OCI-LY1 (cell line): ENCODE results near the gene COL15A1.

Experiments
- H2AFZ ChIP-seq: fragments of 200-600 bp; sonication (generic), shearing (Covaris generic); 2 replicates; pipeline ENCODE4 v1.6.0; 2014; ENCODE audit warnings: antibody characterized with exemption, mild to moderate bottlenecking, low read length
- H3F3A ChIP-seq: fragments of 200-600 bp; sonication (generic), shearing (Covaris generic); 2 replicates; pipeline ENCODE4 v1.6.0; 2014; ENCODE audit warnings: mild to moderate bottlenecking, antibody characterized with exemption, low read length, moderate library complexity; ENCODE audit not compliant: insufficient read depth
- H3K27ac ChIP-seq: fragments of 200-600 bp; sonication (generic); 2 replicates; pipeline ENCODE4 v1.5.1; 2014; ENCODE audit warnings: low read length, mixed run types, mild to moderate bottlenecking, low read depth; ENCODE audit not compliant: poor library complexity, severe bottlenecking
- H3K27me3 ChIP-seq: fragments of 200-600 bp; sonication (generic); 2 replicates; pipeline ENCODE4 v1.6.0; 2014; ENCODE audit warnings: antibody characterized with exemption, mild to moderate bottlenecking, low read length, moderate library complexity; ENCODE audit not compliant: insufficient read depth
- H3K36me3 ChIP-seq: fragments of 200-600 bp; sonication (generic); 2 replicates; pipeline ENCODE4 v1.6.1; 2014; ENCODE audit warnings: mild to moderate bottlenecking, antibody characterized with exemption, low read length, moderate library complexity, mixed read lengths; ENCODE audit not compliant: insufficient read depth
- H3K4me1 ChIP-seq: fragments of 200-600 bp; sonication (generic); 2 replicates; pipeline ENCODE4 v1.5.1; 2014; ENCODE audit warnings: mild to moderate bottlenecking, low read length, moderate library complexity; ENCODE audit not compliant: insufficient read depth, severe bottlenecking
- H3K4me2 ChIP-seq: fragments of 200-600 bp; sonication (generic), shearing (Covaris generic); 2 replicates; pipeline ENCODE4 v1.6.1; 2014; ENCODE audit warnings: low read length
- H3K4me3 ChIP-seq: fragments of 200-600 bp; sonication (generic); 2 replicates; pipeline ENCODE4 v1.5.1; 2014; ENCODE audit warnings: low read length, low read depth, mild to moderate bottlenecking, mixed read lengths; ENCODE audit not compliant: poor library complexity, severe bottlenecking
- H3K79me2 ChIP-seq: fragments of 200-600 bp; shearing (Covaris generic); 2 replicates; pipeline ENCODE4 v1.6.1; 2016; ENCODE audit warnings: mixed run types, low read length, mixed read lengths; ENCODE audit not compliant: insufficient read depth
- H3K9ac ChIP-seq: fragments of 200-600 bp; sonication (generic), shearing (Covaris generic); 2 replicates; pipeline ENCODE4 v1.6.1; 2014; ENCODE audit warnings: mild to moderate bottlenecking, low read length, mixed read lengths
- H3K9me2 ChIP-seq: fragments of 200-600 bp; sonication (generic), shearing (Covaris generic); 2 replicates; pipeline ENCODE4 v1.6.1; 2014; ENCODE audit warnings: low read depth, mild to moderate bottlenecking, low read length, mixed read lengths
- H3K9me3 ChIP-seq: fragments of 200-600 bp; shearing (Covaris generic); 2 replicates; pipeline ENCODE4 v1.6.1; 2014; ENCODE audit warnings: low read length, mixed read lengths
- H4K20me1 ChIP-seq: fragments of 200-600 bp; sonication (generic), shearing (Covaris generic); 2 replicates; pipeline ENCODE4 v1.6.0; 2016; ENCODE audit warnings: mild to moderate bottlenecking, low read length; ENCODE audit not compliant: insufficient read depth
- CTCF ChIP-seq: fragments of 200-600 bp; sonication (generic), shearing (Covaris generic); IDR thresholded peaks from 2 replicates; pipeline ENCODE4 v1.5.1; 2017; ENCODE audit warnings: mild to moderate bottlenecking, antibody characterized with exemption, low read length, moderate library complexity, mixed read lengths
- EZH2 ChIP-seq: fragments of 200-600 bp; sonication (generic), shearing (Covaris generic); IDR thresholded peaks from 2 replicates; pipeline ENCODE4 v1.8.0; 2017; ENCODE audit warnings: borderline replicate concordance, mixed run types, mild to moderate bottlenecking, antibody characterized with exemption, low read length, moderate library complexity, mixed read lengths

The COL15A1 gene

GRCh38 chr9:99031319-99031718 is 87.6 kb downstream of the COL15A1 start:
- H3K4me2 ChIP-seq, result no peak overlapping the region
- no peaks in the 10 kb centered on the region for H4K20me1 ChIP-seq
- H3K36me3 ChIP-seq, result no peaks in the 10 kb centered on the region
- no peak for TF ChIP-seq CTCF
- no peaks in the 10 kb centered on the region for H3F3A ChIP-seq
- no peak overlapping the region for H2AFZ ChIP-seq
- H3K9me2 ChIP-seq, result no peaks in the 10 kb centered on the region
- H3K4me1 ChIP-seq, result no peaks in the 10 kb centered on the region
- H3K27ac ChIP-seq, result no peak overlapping the region
- H3K9me3 ChIP-seq, result no peaks in the 10 kb centered on the region
- H3K4me3 ChIP-seq, result no peak overlapping the region
- H3K27me3 ChIP-seq, result no peaks in the 10 kb centered on the region
- H3K79me2 ChIP-seq, result no peaks in the 10 kb centered on the region
- no peak overlapping the region for H3K9ac ChIP-seq

GRCh38 chr9:99031994-99032393 is 88.3 kb downstream of the COL15A1 start:
- Histone ChIP-seq H3F3A (no peaks in the 10 kb centered on the region), H3K4me2 (no peak overlapping the region), H3K27ac (no peak overlapping the region), H3K36me3 (no peaks in the 10 kb centered on the region), H3K27me3 (no peaks in the 10 kb centered on the region), H3K79me2 (no peaks in the 10 kb centered on the region), H3K9me3 (no peaks in the 10 kb centered on the region), H3K4me3 (no peak overlapping the region), H4K20me1 (no peaks in the 10 kb centered on the region), H3K9ac (no peak overlapping the region), H3K4me1 (no peaks in the 10 kb centered on the region), H2AFZ (no peak overlapping the region), H3K9me2 (no peaks in the 10 kb centered on the region)
- TF ChIP-seq CTCF, result no peak
- TF ChIP-seq EZH2, result no peak

DNA sequence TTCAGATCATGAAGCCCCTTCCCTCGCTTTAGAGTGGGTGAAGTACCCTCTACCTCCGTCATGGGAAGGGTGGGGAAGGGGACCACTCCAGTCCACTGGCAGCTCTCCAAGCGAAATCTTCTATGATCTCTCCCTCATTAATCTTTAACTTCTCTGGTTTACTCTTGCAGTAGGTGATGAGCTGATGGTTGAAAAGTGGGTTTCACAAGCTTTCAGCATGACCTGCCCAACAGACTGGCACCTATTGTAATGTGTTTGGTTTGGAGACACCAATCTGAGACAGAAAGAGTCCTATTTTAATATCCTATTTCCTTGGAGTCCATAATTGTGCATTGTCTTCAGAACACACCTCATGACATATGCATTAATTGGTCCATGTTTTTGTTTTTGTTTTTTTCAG is 90.4 kb downstream of the COL15A1 start:
- H2AFZ ChIP-seq, result no peak overlapping the region
- H3K9me2 ChIP-seq, result no peaks in the 10 kb centered on the region
- no peak for TF ChIP-seq CTCF
- no peak for TF ChIP-seq EZH2
- H3K4me3 ChIP-seq, result no peak overlapping the region
- H4K20me1 ChIP-seq, result no peaks in the 10 kb centered on the region
- H3K36me3 ChIP-seq, result no peaks in the 10 kb centered on the region
- no peaks in the 10 kb centered on the region; the same call in 1 of the 2 replicates for H3K27me3 ChIP-seq
- no peaks in the 10 kb centered on the region for H3K9me3 ChIP-seq
- H3F3A ChIP-seq, result no peaks in the 10 kb centered on the region
- no peaks in the 10 kb centered on the region for H3K79me2 ChIP-seq
- no peaks in the 10 kb centered on the region for H3K4me1 ChIP-seq
- H3K4me2 ChIP-seq, result no peak overlapping the region
- no peak overlapping the region for H3K27ac ChIP-seq
- no peak overlapping the region for H3K9ac ChIP-seq
